ENCODE measurements around the gene ELFN1. TPM values are rescaled to one million over a fixed set of nuclear protein-coding genes. Genes with fewer than 3 reads are reported as not detected.

ELFN1 gene
- total and polyA plus RNA-seq, 10 of the 15 experiments (the other 5 are each of a cell fraction or from before 2014, with no cell fraction given) = 0.04 TPM; not detected in 9

DNA sequence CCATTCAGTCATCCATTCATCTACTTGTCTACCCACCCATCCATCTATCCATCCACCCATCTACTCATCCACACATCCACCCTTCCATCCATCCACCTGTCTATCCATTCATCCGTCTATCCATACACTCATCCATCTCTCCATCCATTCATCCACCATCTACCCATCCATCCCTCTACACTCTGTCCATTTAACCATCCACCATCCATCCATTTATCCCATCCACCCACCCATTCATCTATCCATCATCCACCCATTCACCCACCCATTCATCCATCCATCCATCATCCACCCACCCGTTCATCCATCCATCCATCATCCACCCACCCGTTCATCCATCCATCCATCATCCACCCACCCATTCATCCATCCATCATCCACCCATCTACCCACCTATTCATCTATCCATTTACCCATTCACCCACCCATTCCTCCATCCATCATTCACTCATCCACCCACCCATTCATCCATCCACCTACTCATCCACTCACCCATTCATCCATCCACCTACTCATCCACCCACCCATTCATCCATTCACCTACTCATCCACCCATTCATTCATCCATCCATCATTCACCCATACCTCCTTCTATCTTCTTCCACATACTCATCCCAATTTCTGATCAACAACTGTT, 39.3 kb upstream of the ELFN1 start (continued):
- TF ChIP-seq CBX3 (IDR thresholded peaks at IDR 0.05; ENCODE audit: borderline replicate concordance, low read depth) = no peak
- TF ChIP-seq POLR2AphosphoS2 (IDR thresholded peaks at IDR 0.05; ENCODE audit: low read depth, low read length) = no peak

DNA sequence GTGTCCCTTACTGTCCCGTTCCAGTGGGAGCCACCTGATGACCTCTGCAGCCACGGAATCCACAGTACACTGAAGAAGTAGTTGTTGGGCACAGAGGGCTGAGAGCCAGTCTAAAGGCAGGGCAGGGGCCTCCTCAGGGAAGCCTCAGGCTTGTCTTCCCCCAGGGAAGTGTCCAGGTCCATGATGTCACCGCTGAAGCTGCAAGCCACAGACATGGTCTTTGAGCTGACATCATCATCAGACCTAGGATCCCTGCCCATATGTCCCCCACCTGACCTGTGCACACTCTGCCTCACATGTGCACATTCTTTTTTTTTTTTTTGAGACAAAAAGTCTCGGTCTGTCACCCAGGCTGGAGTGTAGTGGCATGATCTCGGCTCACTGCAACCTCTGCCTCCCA, 38.4 kb upstream of the ELFN1 start:
- no peak overlapping the region for H3K4me3 ChIP-seq
- H3K4me1 ChIP-seq (ENCODE audit: control insufficient read depth, insufficient read depth, low read length) = no peaks in the 10 kb centered on the region
- ChIA-PET SMC1A (ENCODE audit: uncharacterized antibody, unreplicated experiment) (no interaction called here), CTCF (no interaction called here), RAD21 (ENCODE audit: unreplicated experiment) (no interaction called here), POLR2A (no interaction called here)
- no peak for TF ChIP-seq POLR2A (IDR thresholded peaks at IDR 0.05; ENCODE audit: low read depth, low read length)
- TF ChIP-seq MXI1 (IDR thresholded peaks at IDR 0.05; ENCODE audit: low read depth, low read length) = no peak
- no peak for TF ChIP-seq SMARCA5 (IDR thresholded peaks at IDR 0.05)
- no peak overlapping the region for H3K27ac ChIP-seq (ENCODE audit: control insufficient read depth, insufficient read depth)
- BruUV-seq (replicated peaks) = no TSS peak
- H3K79me2 ChIP-seq (ENCODE audit: control insufficient read depth, insufficient read depth, low read length) = no peaks in the 10 kb centered on the region
- H2AFZ ChIP-seq (ENCODE audit: control insufficient read depth, low read depth, low read length) = no peak overlapping the region
- ATAC-seq (no peak), FAIRE-seq (no peak), DNase-seq (ENCODE audit: low read depth, low spot score) (no peak)
- no peaks in the 10 kb centered on the region; the same call in 2 of the 3 replicates for H3K9me3 ChIP-seq (replicated peaks; ENCODE audit: control insufficient read depth, insufficient read depth, low read length)
- H3K36me3 ChIP-seq (ENCODE audit: control insufficient read depth in 2 of 2, insufficient read depth in 2 of 2, low read length in 1 of 2) = no peaks in the 10 kb centered on the region
- no peak overlapping the region for H3K9ac ChIP-seq (ENCODE audit: control insufficient read depth, insufficient read depth, low read length)
- no peak overlapping the region for H3K4me2 ChIP-seq (ENCODE audit: control insufficient read depth, insufficient read depth)
- H3K27me3 ChIP-seq (replicated peaks in 1 of 2; ENCODE audit: control insufficient read depth in 2 of 2, insufficient read depth in 2 of 2, low read length in 1 of 2) = no peaks in the 10 kb centered on the region
- WGBS (ENCODE audit: insufficient coverage, insufficient replicate concordance, low lambda C conversion rate, missing lambda C conversion rate) = 26% methylated on average over 3 of the region's 5 CpGs
- intact Hi-C loops (cut with micrococcal nuclease; ENCODE audit: unreplicated experiment) (no loop called here), in situ Hi-C loops (cut with MboI) (no loop called here)
- no peaks in the 10 kb centered on the region for H4K20me1 ChIP-seq (ENCODE audit: control insufficient read depth, insufficient read depth)

DNA sequence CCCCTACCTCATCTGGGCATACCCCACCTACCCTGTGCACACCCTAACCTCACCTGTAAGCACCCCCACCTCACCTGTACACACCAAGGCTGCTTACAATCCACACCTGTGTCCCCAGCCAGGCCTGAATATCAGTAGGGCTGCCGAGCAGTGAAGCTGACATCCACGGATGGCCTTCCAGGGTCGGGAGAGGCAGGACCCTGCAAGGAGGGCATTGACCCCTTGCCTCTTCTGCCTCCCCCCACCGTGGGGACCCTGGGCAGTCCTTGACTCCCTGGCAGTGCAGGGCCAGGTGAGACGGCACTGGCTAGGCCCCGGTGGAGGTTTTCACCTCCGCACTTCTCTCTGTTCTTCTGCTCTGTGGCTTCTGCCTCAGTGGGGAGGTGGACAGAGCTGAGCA, 37.6 kb upstream of the ELFN1 start:
- no peaks in the 10 kb centered on the region for H4K20me1 ChIP-seq (ENCODE audit: control insufficient read depth, insufficient read depth)
- no peak overlapping the region for H3K27ac ChIP-seq (ENCODE audit: control insufficient read depth, insufficient read depth)
- no peaks in the 10 kb centered on the region for H3K4me1 ChIP-seq (ENCODE audit: control insufficient read depth, insufficient read depth, low read length)
- RAD21 ChIA-PET (ENCODE audit: unreplicated experiment) = no interaction called here
- TF ChIP-seq CREM (IDR thresholded peaks at IDR 0.05; ENCODE audit: low read depth) = no peak
- no peak for TF ChIP-seq STAT1 (conservative IDR thresholded peaks at IDR 0.05)
- no peak for TF ChIP-seq FOS (IDR thresholded peaks at IDR 0.05; ENCODE audit: borderline replicate concordance, extremely low read depth, insufficient read length)
- TF ChIP-seq HDAC6 (IDR thresholded peaks at IDR 0.05; ENCODE audit: unreplicated experiment) = no peak
- no peak for TF ChIP-seq POLR2AphosphoS2 (IDR thresholded peaks at IDR 0.05; ENCODE audit: low read depth, low read length)
- no peaks in the 10 kb centered on the region for H3K79me2 ChIP-seq (ENCODE audit: control insufficient read depth, insufficient read depth, low read length)
- H3K36me3 ChIP-seq (ENCODE audit: control insufficient read depth in 2 of 2, insufficient read depth in 2 of 2, low read length in 1 of 2) = no peaks in the 10 kb centered on the region
- POLR2A ChIA-PET = no interaction called here
- SMC1A ChIA-PET (ENCODE audit: uncharacterized antibody, unreplicated experiment) = no interaction called here
- CTCF ChIA-PET = no interaction called here
- no peak overlapping the region for H3K4me3 ChIP-seq
- no peaks in the 10 kb centered on the region for H3K27me3 ChIP-seq (replicated peaks in 1 of 2; ENCODE audit: control insufficient read depth in 2 of 2, insufficient read depth in 2 of 2, low read length in 1 of 2)
- in situ Hi-C loops (cut with MboI) = no loop called here
- no peak overlapping the region for H3K4me2 ChIP-seq (ENCODE audit: control insufficient read depth, insufficient read depth)
- 39% methylated on average over 7 of the region's 7 CpGs for WGBS (ENCODE audit: insufficient coverage, insufficient replicate concordance, low lambda C conversion rate, missing lambda C conversion rate)
- ATAC-seq (no peak), DNase-seq (ENCODE audit: low read depth, low spot score) (no peak), FAIRE-seq (no peak)
- no TSS peak for BruUV-seq (replicated peaks)
- intact Hi-C loops (cut with micrococcal nuclease; ENCODE audit: unreplicated experiment) = no loop called here
- no peak overlapping the region for H2AFZ ChIP-seq (ENCODE audit: control insufficient read depth, low read depth, low read length)
- no peaks in the 10 kb centered on the region; the same call in 2 of the 3 replicates for H3K9me3 ChIP-seq (replicated peaks; ENCODE audit: control insufficient read depth, insufficient read depth, low read length)
- no peak overlapping the region for H3K9ac ChIP-seq (ENCODE audit: control insufficient read depth, insufficient read depth, low read length)

All from GM12878 (cell line).